ENCODE measurements around the gene SARS2.

DNA sequence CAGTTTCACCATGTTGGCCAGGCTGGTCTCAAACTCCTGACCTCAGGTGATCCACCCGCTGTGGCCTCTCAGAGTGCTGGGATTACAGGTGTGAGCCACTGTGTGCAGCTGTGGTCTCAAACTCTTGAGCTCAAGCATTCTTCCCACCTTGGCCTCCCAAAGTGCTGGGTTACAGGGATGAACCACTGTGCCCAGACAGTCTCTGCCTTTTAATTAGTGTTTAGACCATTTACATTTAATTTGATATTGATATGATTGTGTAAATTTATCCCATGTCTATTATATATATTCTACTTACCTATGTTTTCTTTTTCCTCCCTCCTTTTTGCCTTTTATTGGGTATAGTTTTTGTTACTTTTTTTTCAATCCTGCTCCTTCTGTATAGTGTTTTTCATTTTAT is 28.9 kb downstream of the SARS2 start:
- no peak for TF ChIP-seq GATA2 (IDR thresholded peaks at IDR 0.05; ENCODE audit: low read depth, low read length)
- TF ChIP-seq GATA3 (IDR thresholded peaks at IDR 0.05; ENCODE audit: low read depth, low read length): no peak

All from SH-SY5Y (cell line).